ENCODE measurements around the gene SEMG1. TPM values are rescaled to one million over a fixed set of nuclear protein-coding genes. Genes with fewer than 3 reads are reported as not detected.

Gene SEMG1
- total and polyA plus RNA-seq, 9 of the 15 experiments (the other 6 are each of a cell fraction or from before 2014, with no cell fraction given) = not detected

DNA sequence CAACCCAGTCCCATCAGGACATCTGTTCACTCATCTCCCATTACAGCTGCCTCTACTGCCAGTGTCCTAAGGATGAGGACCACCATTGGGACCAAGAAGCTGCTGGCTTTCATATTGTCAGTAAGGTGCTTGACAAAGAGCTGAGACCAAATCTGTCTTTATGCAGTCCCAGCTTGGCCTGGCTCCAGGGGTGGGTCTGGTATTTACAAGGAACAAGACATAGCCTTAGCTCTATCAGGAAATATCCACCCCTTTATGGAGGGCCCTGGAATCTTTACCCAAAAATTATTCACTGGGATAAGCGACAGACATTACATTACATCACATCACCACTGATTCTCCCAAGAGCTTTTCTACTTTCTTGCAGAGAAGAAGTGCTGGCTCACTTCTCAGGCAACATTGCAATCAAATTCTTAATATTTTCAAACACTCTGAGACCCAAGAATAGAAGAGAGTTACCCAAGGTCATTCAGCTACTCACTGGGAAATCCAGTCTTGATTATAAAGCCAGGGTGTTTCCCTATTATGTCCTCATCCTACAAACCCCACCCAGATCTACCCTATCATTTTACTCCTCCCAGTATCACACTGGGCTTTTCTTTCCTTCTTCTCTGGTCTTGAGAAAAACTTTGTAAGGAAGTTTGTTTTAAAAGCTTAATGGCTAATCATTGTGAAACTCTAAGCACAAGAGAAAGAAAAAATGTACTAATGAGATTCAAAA is 43.6 kb upstream of the SEMG1 start:
- WGBS (ENCODE audit: insufficient coverage, low coverage, missing lambda C conversion rate) = 0% methylated on average over 1 of the region's 1 CpG
- H3K9ac ChIP-seq (ENCODE audit: insufficient read depth in 1 of 2, low read depth in 2 of 2, low read length in 2 of 2) = no peak overlapping the region
- TF ChIP-seq RB1 (IDR thresholded peaks at IDR 0.05; ENCODE audit: low read depth) (no peak), SNRNP70 (optimal IDR thresholded peaks at IDR 0.05; ENCODE audit: low read depth, low read length) (no peak), FOSL1 (tag; conservative IDR thresholded peaks at IDR 0.05) (no peak), NR2C2 (CRISPR knock-in tag; IDR thresholded peaks at IDR 0.05) (no peak), NR2C2 (tag; IDR thresholded peaks at IDR 0.05) (no peak), NFXL1 (CRISPR knock-in tag; IDR thresholded peaks at IDR 0.05) (no peak), XRCC3 (IDR thresholded peaks at IDR 0.05) (no peak), KLF10 (CRISPR knock-in tag; IDR thresholded peaks at IDR 0.05) (no peak), TRIM28 (IDR thresholded peaks at IDR 0.05) (no peak)
- TF ChIP-seq, protein P1, sequence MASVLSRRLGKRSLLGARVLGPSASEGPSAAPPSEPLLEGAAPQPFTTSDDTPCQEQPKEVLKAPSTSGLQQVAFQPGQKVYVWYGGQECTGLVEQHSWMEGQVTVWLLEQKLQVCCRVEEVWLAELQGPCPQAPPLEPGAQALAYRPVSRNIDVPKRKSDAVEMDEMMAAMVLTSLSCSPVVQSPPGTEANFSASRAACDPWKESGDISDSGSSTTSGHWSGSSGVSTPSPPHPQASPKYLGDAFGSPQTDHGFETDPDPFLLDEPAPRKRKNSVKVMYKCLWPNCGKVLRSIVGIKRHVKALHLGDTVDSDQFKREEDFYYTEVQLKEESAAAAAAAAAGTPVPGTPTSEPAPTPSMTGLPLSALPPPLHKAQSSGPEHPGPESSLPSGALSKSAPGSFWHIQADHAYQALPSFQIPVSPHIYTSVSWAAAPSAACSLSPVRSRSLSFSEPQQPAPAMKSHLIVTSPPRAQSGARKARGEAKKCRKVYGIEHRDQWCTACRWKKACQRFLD (CRISPR knock-in tag; IDR thresholded peaks at IDR 0.05) = no peak
- no TSS peak for BruUV-seq (replicated peaks)
- in situ Hi-C loops (cut with MboI) = no loop called here
- intact Hi-C loops (cut with micrococcal nuclease) = no loop called here
- no peaks in the 10 kb centered on the region for H4K20me1 ChIP-seq (replicated peaks; ENCODE audit: control insufficient read depth, insufficient read depth, low read length)
- POLR2A ChIA-PET = interaction anchor here (0.6 to 1.1 kb wide), 2 partner anchors 53 to 792 kb away, joined by 3 to 4 read pairs; no protein-coding TSS in a partner anchor
- CTCF ChIA-PET (ENCODE audit: low intra/inter-chr PET ratio) = no interaction called here
- H3K4me3 ChIP-seq = no peak overlapping the region
- H2AFZ ChIP-seq (ENCODE audit: low read depth, low read length) = no peak overlapping the region
- DNase-seq (ENCODE audit: extremely low read depth in 1 of 4, low spot score in 3 of 4) = no peak
- no peaks in the 10 kb centered on the region for H3K27me3 ChIP-seq (ENCODE audit: control insufficient read depth in 2 of 2, insufficient read depth in 2 of 2, low read length in 2 of 2)
- no peak overlapping the region for H3K27ac ChIP-seq (ENCODE audit: extremely low read depth, low read depth, low read length)
- no peaks in the 10 kb centered on the region for H3K36me3 ChIP-seq (ENCODE audit: control insufficient read depth, insufficient read depth, low read length)
- no peak for ATAC-seq
- H3K79me2 ChIP-seq (ENCODE audit: control insufficient read depth, insufficient read depth, low read length) = no peaks in the 10 kb centered on the region
- no peak overlapping the region for H3K4me2 ChIP-seq (ENCODE audit: insufficient read depth, low read length)
- H3K4me1 ChIP-seq (replicated peaks in 1 of 2; ENCODE audit: control insufficient read depth in 2 of 2, insufficient read depth in 2 of 2, low read length in 2 of 2) = no peaks in the 10 kb centered on the region
- no peak for FAIRE-seq
- H3K9me1 ChIP-seq (ENCODE audit: control insufficient read depth, insufficient read depth, low read length) = no peaks in the 10 kb centered on the region
- H3K9me3 ChIP-seq (replicated peaks; ENCODE audit: control insufficient read depth, insufficient read depth, low read depth, low read length) = no peaks in the 10 kb centered on the region

All from K562 (cell line).